SKM-1 treated with dmso at 0.1 percent for 144 hours (cell line): ENCODE measurements around the gene KRT222.
A peak's percentile ranks its signal among the peaks of the same experiment; 100 is the strongest.

Experiments used
- DNase-seq: peaks from one replicate; lab custom pipeline; 2025; ENCODE audit not compliant: unreplicated experiment; lab: John Stamatoyannopoulos, UW

Gene KRT222

DNA sequence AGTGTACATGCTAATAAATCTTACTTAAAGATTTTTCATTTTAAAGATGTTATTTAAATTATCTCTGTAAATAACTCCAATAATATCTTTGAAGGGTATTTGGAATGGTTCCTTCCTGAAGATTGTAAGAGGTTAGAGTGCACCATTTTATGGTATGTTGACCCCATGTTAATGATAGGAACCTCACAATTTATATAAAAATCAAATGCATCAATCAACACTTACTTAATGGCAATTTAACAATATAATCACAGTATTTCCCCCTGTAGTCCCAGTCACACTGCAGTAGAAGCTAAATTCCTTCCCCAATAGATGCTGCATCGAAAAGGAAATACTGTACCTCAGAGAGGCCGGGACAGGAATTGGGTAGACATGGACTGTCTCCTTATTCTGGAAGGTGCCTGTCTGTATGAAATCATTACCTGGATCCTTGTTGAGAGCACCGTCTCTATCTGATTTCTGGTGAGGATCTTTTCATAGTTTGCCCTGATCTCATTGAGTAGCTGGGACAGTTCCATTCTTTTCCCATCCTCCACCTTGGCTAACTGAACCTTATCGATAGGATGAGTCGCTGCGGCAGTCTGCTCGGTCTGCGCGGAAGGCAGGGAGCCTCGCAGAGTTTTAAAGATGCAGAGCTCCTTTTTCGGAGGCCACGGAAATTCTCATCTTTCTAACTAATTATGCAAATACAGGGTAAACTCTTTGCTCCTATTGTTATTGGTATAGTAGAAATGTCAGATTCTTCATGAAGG lies at the start of gene KRT222:
TSS of gene KRT222 (minus strand) at position 596 of the 752 bp plus-strand sequence. CDS start at position 518, 78 bp downstream.
- DNase-seq, result no peak

- no peak for DNase-seq
These were observed 49.5 kb upstream of the KRT222 start for GRCh38 chr17:40714473-40714872.

- DNase-seq, result no peak
These were observed 42.8 kb upstream of the KRT222 start for GRCh38 chr17:40707745-40708144.

- no peak for DNase-seq
These were observed 40.6 kb upstream of the KRT222 start for GRCh38 chr17:40705584-40705983.

- no peak for DNase-seq
These were observed 38.7 kb upstream of the KRT222 start, which contains the start of gene KRT24 for GRCh38 chr17:40703652-40704051. Gene KRT24, minus strand, starts transcription at chr17:40703752. Its CDS starts 59 bp downstream, at chr17:40703693.

DNA sequence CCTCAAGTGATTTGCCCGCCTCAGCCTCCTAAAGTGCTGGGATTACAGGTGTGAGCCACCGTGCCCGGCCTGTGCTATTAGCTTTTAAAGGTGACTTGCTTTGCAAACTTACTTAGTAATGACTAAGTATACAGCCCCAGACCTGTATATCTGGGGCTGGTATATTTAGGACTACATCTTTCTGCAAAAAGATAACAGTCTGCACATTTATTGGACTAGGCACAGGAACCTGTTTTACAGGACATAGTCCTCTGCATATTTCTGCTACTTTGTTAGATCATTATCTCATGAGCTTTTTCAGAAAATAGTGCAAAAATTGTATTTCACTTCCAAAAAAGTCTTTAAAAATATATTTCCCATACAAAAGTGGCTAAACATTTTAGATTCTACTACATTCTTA lies 37.3 kb upstream of the KRT222 start:
- DNase-seq, result no peak

GRCh38 chr17:40699853-40700252 lies 34.9 kb upstream of the KRT222 start:
- DNase-seq, result no peak

- no peak for DNase-seq
These were observed 34.4 kb upstream of the KRT222 start for GRCh38 chr17:40699371-40699770.

GRCh38 chr17:40697297-40697696 lies 32.3 kb upstream of the KRT222 start:
- no peak for DNase-seq

DNA sequence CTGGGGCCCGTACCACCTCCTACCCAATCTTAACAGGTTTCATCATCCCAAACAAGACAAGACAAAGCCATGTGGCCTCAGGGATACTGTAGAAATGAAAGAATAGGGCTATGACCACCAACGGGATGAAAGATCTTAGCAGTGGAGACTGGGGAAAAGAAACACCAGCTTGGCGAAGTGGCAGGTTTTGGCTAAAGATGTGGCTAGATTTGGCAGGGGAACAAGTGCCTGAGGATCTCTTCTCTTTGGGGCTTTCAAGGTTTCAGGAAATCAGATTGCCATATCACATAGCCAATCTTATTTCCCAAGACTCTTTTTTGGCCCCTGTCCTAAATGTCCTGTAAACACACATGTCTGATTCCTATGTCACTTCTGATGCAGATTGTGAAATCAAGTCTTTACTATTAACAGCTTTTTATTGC lies 31.7 kb upstream of the KRT222 start:
- DNase-seq, result no peak

DNA sequence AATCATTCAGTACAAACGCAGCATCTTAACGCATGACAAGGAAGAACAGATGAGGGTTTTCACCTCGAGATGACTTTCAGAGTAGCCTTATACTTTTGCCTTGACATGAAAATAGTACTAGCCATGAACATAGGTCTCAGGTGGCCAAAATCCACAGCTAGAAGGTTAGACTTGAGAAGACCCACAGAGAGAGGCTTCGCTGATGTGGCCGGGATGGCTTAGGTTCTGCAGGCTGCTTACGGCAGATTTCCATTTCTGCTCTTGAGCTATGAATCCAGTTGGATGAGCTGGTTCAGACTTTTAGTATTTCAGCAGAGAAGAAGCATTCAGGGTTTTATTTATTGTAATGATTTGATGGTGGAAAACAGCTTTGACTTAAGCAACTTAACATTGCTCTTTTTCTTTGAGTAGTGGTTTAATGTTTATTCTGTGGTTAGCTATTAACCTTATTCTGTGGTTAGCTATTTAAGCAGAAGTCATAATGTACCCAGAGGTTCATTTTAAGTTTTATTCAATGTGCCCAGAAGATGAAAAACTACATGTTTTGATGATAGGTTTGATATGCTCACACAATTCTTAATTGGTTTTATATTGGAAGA lies 31.0 kb upstream of the KRT222 start:
- no peak for DNase-seq

GRCh38 chr17:40694584-40694983 lies 29.6 kb upstream of the KRT222 start:
- DNase-seq, result no peak

- DNase-seq, result no peak
These were observed 22.1 kb upstream of the KRT222 start for GRCh38 chr17:40687106-40687505.

DNA sequence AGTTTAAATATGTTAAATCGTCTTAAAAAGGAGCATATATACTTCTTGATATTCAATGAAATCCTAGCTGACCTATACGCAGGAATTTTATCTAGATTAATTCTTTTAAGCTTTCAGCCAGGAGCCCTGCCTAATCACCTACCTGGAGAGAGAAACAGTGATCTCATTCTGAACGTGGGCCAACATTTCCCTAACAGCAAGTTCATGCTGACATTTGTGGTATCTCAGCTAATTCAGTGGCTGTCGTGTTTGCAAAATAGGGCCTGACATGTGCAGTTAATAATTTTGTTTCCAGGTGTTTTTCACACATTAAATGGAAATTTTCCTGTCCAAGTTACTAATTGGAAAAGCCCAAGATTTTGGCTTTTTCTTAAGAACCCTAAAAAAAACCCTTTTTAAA lies 21.2 kb upstream of the KRT222 start:
- DNase-seq, result no peak

- DNase-seq, result no peak
These were observed 16.0 kb upstream of the KRT222 start for GRCh38 chr17:40680998-40681397.

DNA sequence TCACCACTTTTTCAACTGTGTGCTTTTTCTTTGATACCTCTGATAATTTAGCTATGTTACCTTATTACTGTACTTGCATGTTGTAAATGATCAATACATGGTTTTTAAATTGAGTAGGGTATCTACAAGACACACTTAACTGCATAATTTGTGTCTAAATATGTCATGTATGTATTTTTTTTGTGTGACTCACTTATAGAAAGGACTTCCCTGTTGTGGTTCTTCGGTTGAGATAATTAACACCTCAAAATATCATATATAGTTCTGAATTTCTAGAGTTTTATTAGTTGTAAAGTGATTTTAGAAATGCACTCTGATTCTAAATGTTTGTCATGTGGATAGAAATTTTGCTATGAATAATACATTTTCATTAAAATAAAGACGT lies 14.5 kb upstream of the KRT222 start:
- no peak for DNase-seq

- no peak for DNase-seq
These were observed 14.0 kb upstream of the KRT222 start for GRCh38 chr17:40678902-40679522.

- DNase-seq, result peak; percentile 74
These were observed 10.9 kb upstream of the KRT222 start for GRCh38 chr17:40675905-40676304.

DNA sequence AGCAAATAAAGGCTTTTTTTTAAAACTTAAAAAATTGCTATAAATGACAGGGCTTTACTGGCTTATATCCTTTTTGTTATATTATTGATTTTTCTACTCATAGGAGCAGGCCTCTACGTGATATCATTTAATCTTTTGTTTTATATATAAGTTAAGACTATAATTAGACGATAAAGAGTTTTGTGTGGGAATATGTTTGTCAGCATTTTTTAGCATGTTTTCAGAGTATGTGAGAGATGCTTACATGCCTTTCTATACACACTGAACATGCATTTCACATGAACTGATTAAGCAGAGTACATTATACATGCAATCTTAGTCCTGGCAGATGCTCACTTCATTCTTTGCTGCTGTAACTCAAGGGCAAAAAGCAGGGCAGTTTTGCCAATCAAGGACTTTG lies 7.7 kb upstream of the KRT222 start:
- no peak for DNase-seq

- DNase-seq, result no peak
These were observed 6.3 kb upstream of the KRT222 start for GRCh38 chr17:40671282-40671681.

- no peak for DNase-seq
These were observed 1.4 kb upstream of the KRT222 start for GRCh38 chr17:40666331-40666730.

- DNase-seq, result no peak
These were observed 1.7 kb downstream of the KRT222 start for GRCh38 chr17:40663252-40663651.
